Keratinocyte (primary cell): ENCODE results near the gene ZNF385A.

Experiments used
- EZH2 ChIP-seq: IDR thresholded peaks from one replicate; pipeline ENCODE4 v1.6.1; 2012; ENCODE audit warnings: inconsistent platforms, mild to moderate bottlenecking, low read length, moderate library complexity
- TF ChIP-seq, protein P1 (sequence below), 3 experiments: IDR thresholded peaks in 1 of 3; conservative IDR thresholded peaks in 1 of 3; optimal IDR thresholded peaks in 1 of 3; 2 replicates in 2 of 3; 3 replicates in 1 of 3; pipeline versions ENCODE3 to v1.5.1; 2011; ENCODE audit warnings: low read length in 3 of 3, mild to moderate bottlenecking in 3 of 3, moderate library complexity in 2 of 3, control low read depth in 1 of 3, inconsistent platforms in 1 of 3; ENCODE audit not compliant: insufficient read depth in 2 of 3; ENCODE audit errors: extremely low read depth in 1 of 3

DNA sequence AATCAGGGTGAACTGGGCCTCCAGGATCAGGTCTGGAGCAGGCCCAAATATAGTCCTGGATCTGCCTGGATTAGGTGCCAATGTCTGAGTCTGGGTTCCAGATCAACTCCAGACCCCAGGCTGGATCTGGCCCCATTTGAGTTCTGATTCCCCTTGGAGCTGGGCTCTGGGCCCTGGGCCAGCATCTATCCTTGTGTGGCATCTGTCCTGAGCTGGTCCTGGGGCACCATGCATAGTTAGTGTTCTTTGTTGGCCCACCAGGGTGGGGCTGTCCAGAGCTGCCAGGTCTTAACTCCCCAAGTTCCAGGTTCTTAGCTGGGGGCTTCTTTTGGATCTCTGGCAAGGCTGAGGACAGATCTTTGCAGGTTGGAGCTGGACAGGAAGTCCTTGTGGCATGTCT is 11.0 kb upstream of the ZNF385A start:
- TF ChIP-seq, protein P1, sequence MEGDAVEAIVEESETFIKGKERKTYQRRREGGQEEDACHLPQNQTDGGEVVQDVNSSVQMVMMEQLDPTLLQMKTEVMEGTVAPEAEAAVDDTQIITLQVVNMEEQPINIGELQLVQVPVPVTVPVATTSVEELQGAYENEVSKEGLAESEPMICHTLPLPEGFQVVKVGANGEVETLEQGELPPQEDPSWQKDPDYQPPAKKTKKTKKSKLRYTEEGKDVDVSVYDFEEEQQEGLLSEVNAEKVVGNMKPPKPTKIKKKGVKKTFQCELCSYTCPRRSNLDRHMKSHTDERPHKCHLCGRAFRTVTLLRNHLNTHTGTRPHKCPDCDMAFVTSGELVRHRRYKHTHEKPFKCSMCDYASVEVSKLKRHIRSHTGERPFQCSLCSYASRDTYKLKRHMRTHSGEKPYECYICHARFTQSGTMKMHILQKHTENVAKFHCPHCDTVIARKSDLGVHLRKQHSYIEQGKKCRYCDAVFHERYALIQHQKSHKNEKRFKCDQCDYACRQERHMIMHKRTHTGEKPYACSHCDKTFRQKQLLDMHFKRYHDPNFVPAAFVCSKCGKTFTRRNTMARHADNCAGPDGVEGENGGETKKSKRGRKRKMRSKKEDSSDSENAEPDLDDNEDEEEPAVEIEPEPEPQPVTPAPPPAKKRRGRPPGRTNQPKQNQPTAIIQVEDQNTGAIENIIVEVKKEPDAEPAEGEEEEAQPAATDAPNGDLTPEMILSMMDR (optimal IDR thresholded peaks at IDR 0.05 in 1 of 3, IDR thresholded peaks at IDR 0.05 in 1 of 3, conservative IDR thresholded peaks at IDR 0.05 in 1 of 3; ENCODE audit: extremely low read depth in 1 of 3, insufficient read depth in 2 of 3, low read length in 3 of 3): no peak
- no peak for TF ChIP-seq EZH2
